ENCODE data around the gene AGPAT1. TPM values are rescaled to one million over a fixed set of nuclear protein-coding genes. Genes with fewer than 3 reads are reported as not detected.
A peak's percentile ranks its signal among the peaks of the same experiment; 100 is the strongest.
"Not testable (repeated sequence)": the region's sequence is repeated elsewhere in the genome, so short reads cannot be mapped to it uniquely, and the experiment has no call there.

Gene AGPAT1
- total RNA-seq, 2 experiments from 2014 or later: 13.2 to 13.3 TPM

- no peaks in the 10 kb centered on the region for H3K27me3 ChIP-seq (ENCODE audit: control insufficient read depth in 1 of 2, insufficient read depth in 2 of 2, low read length in 2 of 2)
- CTCF ChIA-PET: interaction anchor here (0.6 to 1.8 kb wide), 10 partner anchors 12 to 77 kb away, joined by 3 to 14 read pairs (median 5); partner anchors contain the start of genes AGPAT1, FKBPL, PRRT1 and RNF5
- peaks cover 9% of the 10 kb centered on the region for H3K36me3 ChIP-seq (ENCODE audit: insufficient read depth, low read length)
- POLR2A ChIA-PET: interaction anchor here (0.6 to 12.1 kb wide), 23 partner anchors 9 to 1581 kb away, joined by 3 to 242 read pairs (median 4); partner anchors contain the start of genes AGPAT1, ATF6B, DXO and FKBPL
- no peaks in the 10 kb centered on the region for H3K27me3 Mint-ChIP-seq
- TF ChIP-seq, protein P1, sequence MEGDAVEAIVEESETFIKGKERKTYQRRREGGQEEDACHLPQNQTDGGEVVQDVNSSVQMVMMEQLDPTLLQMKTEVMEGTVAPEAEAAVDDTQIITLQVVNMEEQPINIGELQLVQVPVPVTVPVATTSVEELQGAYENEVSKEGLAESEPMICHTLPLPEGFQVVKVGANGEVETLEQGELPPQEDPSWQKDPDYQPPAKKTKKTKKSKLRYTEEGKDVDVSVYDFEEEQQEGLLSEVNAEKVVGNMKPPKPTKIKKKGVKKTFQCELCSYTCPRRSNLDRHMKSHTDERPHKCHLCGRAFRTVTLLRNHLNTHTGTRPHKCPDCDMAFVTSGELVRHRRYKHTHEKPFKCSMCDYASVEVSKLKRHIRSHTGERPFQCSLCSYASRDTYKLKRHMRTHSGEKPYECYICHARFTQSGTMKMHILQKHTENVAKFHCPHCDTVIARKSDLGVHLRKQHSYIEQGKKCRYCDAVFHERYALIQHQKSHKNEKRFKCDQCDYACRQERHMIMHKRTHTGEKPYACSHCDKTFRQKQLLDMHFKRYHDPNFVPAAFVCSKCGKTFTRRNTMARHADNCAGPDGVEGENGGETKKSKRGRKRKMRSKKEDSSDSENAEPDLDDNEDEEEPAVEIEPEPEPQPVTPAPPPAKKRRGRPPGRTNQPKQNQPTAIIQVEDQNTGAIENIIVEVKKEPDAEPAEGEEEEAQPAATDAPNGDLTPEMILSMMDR (IDR thresholded peaks at IDR 0.05): peak; percentile 31
- peaks cover 30% of the 10 kb centered on the region for H3K36me3 Mint-ChIP-seq (ENCODE audit: low read depth)
- H3K4me1 ChIP-seq (ENCODE audit: insufficient read depth, low read length): peaks cover 52% of the 10 kb centered on the region
- DNase-seq (peak in 13 of 14 experiments; percentile 97 to 100 (median 100)), ATAC-seq (ENCODE audit: poor library complexity) (peak; percentile 82)
- H3K9me3 Mint-ChIP-seq: no peaks in the 10 kb centered on the region
- H3K4me3 ChIP-seq (ENCODE audit: low read length): peak overlapping the region; percentile 100
- peaks cover 48% of the 10 kb centered on the region for H3K4me1 Mint-ChIP-seq (ENCODE audit: low read depth)
- intact Hi-C loops (cut with DNase I, micrococcal nuclease): loop anchor here (1.0 to 10.0 kb wide), 10 partner anchors 17 to 1981 kb away; partner anchors contain the start of genes AGPAT1 (in 1 of the 2), BRD2 (in 1 of the 2), C6orf47 (in 1 of the 2) and CSNK2B (in 1 of the 2)
- peak overlapping the region; percentile 96 for H3K27ac Mint-ChIP-seq
- no peaks in the 10 kb centered on the region for H3K9me3 ChIP-seq (ENCODE audit: control insufficient read depth in 1 of 2, insufficient read depth in 1 of 2, low read length in 2 of 2)
- H3K27ac ChIP-seq (ENCODE audit: low read depth in 1 of 2, low read length in 2 of 2): peak overlapping the region; percentile 87 to 100
- H3K4me3 Mint-ChIP-seq: peak overlapping the region; percentile 99
Measured at GRCh38 chr6:32195652-32195901, 19.7 kb upstream of the AGPAT1 start.

- POLR2A ChIA-PET: interaction anchor here (0.6 to 12.1 kb wide), 23 partner anchors 9 to 1580 kb away, joined by 3 to 242 read pairs (median 4); partner anchors contain the start of genes AGPAT1, ATF6B, DXO and FKBPL
- peak overlapping the region; percentile 96 for H3K27ac Mint-ChIP-seq
- DNase-seq (peak in 4 of 14 experiments; percentile 41 to 73 (median 60)), ATAC-seq (ENCODE audit: poor library complexity) (peak; percentile 4)
- intact Hi-C loops (cut with DNase I, micrococcal nuclease): loop anchor here (1.0 to 10.0 kb wide), 12 partner anchors 17 to 1980 kb away; partner anchors contain the start of genes AGPAT1 (in 1 of the 2), BRD2 (in 1 of the 2), C6orf47 (in 1 of the 2) and CSNK2B (in 1 of the 2)
- peaks cover 48% of the 10 kb centered on the region for H3K4me1 Mint-ChIP-seq (ENCODE audit: low read depth)
- H3K9me3 Mint-ChIP-seq: no peaks in the 10 kb centered on the region
- peaks cover 36% of the 10 kb centered on the region for H3K36me3 Mint-ChIP-seq (ENCODE audit: low read depth)
- H3K36me3 ChIP-seq (ENCODE audit: insufficient read depth, low read length): peaks cover 9% of the 10 kb centered on the region
- H3K27me3 ChIP-seq (ENCODE audit: control insufficient read depth in 1 of 2, insufficient read depth in 2 of 2, low read length in 2 of 2): no peaks in the 10 kb centered on the region
- TF ChIP-seq, protein P1 (IDR thresholded peaks at IDR 0.05): peak; percentile 44
- H3K9me3 ChIP-seq (ENCODE audit: control insufficient read depth in 1 of 2, insufficient read depth in 1 of 2, low read length in 2 of 2): no peaks in the 10 kb centered on the region
- CTCF ChIA-PET: interaction anchor here (0.6 to 1.8 kb wide), 10 partner anchors 13 to 76 kb away, joined by 3 to 14 read pairs (median 5); partner anchors contain the start of genes AGPAT1, FKBPL, PRRT1 and RNF5
- peaks cover 52% of the 10 kb centered on the region for H3K4me1 ChIP-seq (ENCODE audit: insufficient read depth, low read length)
- no peaks in the 10 kb centered on the region for H3K27me3 Mint-ChIP-seq
- H3K4me3 Mint-ChIP-seq: peak overlapping the region; percentile 99
- peak overlapping the region; percentile 58 to 87 for H3K27ac ChIP-seq (ENCODE audit: low read depth in 1 of 2, low read length in 2 of 2)
- peak overlapping the region; percentile 100 for H3K4me3 ChIP-seq (ENCODE audit: low read length)
Measured at GRCh38 chr6:32194825-32195651, 19.2 kb upstream of the AGPAT1 start.

- peaks cover 9% of the 10 kb centered on the region for H3K36me3 ChIP-seq (ENCODE audit: insufficient read depth, low read length)
- no peak overlapping the region for H3K4me3 ChIP-seq (ENCODE audit: low read length)
- no peaks in the 10 kb centered on the region for H3K9me3 Mint-ChIP-seq
- POLR2A ChIA-PET: interaction anchor here (1.5 to 12.1 kb wide), 3 partner anchors 15 to 1077 kb away, joined by 7 to 242 read pairs (median 8); partner anchors contain the start of genes AGPAT1, FKBPL, RNF5 and RPS18
- no peaks in the 10 kb centered on the region for H3K9me3 ChIP-seq (ENCODE audit: control insufficient read depth in 1 of 2, insufficient read depth in 1 of 2, low read length in 2 of 2)
- H3K4me1 ChIP-seq (ENCODE audit: insufficient read depth, low read length): peaks cover 54% of the 10 kb centered on the region
- ATAC-seq (ENCODE audit: poor library complexity): no peak
- no peaks in the 10 kb centered on the region for H3K27me3 Mint-ChIP-seq
- H3K27ac Mint-ChIP-seq: peak overlapping the region; percentile 96
- CTCF ChIA-PET: interaction anchor here (1.5 to 1.8 kb wide), 2 partner anchors 17 to 40 kb away, joined by 8 to 14 read pairs; partner anchors contain the start of genes AGPAT1 and RNF5
- peaks cover 48% of the 10 kb centered on the region for H3K4me1 Mint-ChIP-seq (ENCODE audit: low read depth)
- TF ChIP-seq, protein P1 (IDR thresholded peaks at IDR 0.05): no peak
- H3K27me3 ChIP-seq (ENCODE audit: control insufficient read depth in 1 of 2, insufficient read depth in 2 of 2, low read length in 2 of 2): no peaks in the 10 kb centered on the region
- peak overlapping the region; percentile 99 for H3K4me3 Mint-ChIP-seq
- intact Hi-C loops (cut with DNase I, micrococcal nuclease): loop anchor here (2.0 to 10.0 kb wide), 6 partner anchors 47 to 1980 kb away; partner anchors contain the start of genes C6orf47 (in 1 of the 2), CSNK2B (in 1 of the 2), EHMT2 (in 1 of the 2) and GPANK1 (in 1 of the 2)
- peaks cover 39% of the 10 kb centered on the region for H3K36me3 Mint-ChIP-seq (ENCODE audit: low read depth)
- peak overlapping the region; percentile 58 to 87 for H3K27ac ChIP-seq (ENCODE audit: low read depth in 1 of 2, low read length in 2 of 2)
- DNase-seq: peak in 1 of 14 experiments; percentile 31
Measured at GRCh38 chr6:32194388-32194787, 18.5 kb upstream of the AGPAT1 start.

GRCh38 chr6:32193096-32193495 lies 17.2 kb upstream of the AGPAT1 start:
- CTCF ChIA-PET; H3K9me3 Mint-ChIP-seq; DNase-seq; ATAC-seq (ENCODE audit: poor library complexity); H3K27me3 Mint-ChIP-seq; H3K27me3 ChIP-seq (ENCODE audit: control insufficient read depth in 1 of 2, insufficient read depth in 2 of 2, low read length in 2 of 2); H3K9me3 ChIP-seq (ENCODE audit: control insufficient read depth in 1 of 2, insufficient read depth in 1 of 2, low read length in 2 of 2): not testable (repeated sequence)
- POLR2A ChIA-PET: interaction anchor here (0.9 to 12.1 kb wide), 12 partner anchors 12 to 1577 kb away, joined by 3 to 242 read pairs (median 5); partner anchors contain the start of genes AGPAT1, ATF6B, DXO and FKBPL
- Mint-ChIP-seq H3K4me3 (peak overlapping the region; percentile 99), H3K4me1 (ENCODE audit: low read depth) (peaks cover 60% of the 10 kb centered on the region), H3K36me3 (ENCODE audit: low read depth) (peaks cover 52% of the 10 kb centered on the region), H3K27ac (peak overlapping the region; percentile 96)
- Histone ChIP-seq H3K27ac (ENCODE audit: low read depth in 1 of 2, low read length in 2 of 2) (peak overlapping the region; percentile 81 to 93), H3K4me3 (ENCODE audit: low read length) (peak overlapping the region; percentile 96), H3K4me1 (ENCODE audit: insufficient read depth, low read length) (peaks cover 67% of the 10 kb centered on the region), H3K36me3 (ENCODE audit: insufficient read depth, low read length) (peaks cover 17% of the 10 kb centered on the region)
- intact Hi-C loops (cut with DNase I, micrococcal nuclease): loop anchor here (2.0 to 10.0 kb wide), 5 partner anchors 46 to 1978 kb away; partner anchors contain the start of genes C6orf47 (in 1 of the 2), CSNK2B (in 1 of the 2), EHMT2 (in 1 of the 2) and GPANK1 (in 1 of the 2)

Measured in CD4-positive, alpha-beta T cell (primary cell).